Activated gamma-delta T cell treated with Interleukin-2 at 50 U/mL for 16 hours (primary cell): Measurements from ENCODE around the gene NSL1.
"Not testable (repeated sequence)": the region's sequence is repeated elsewhere in the genome, so short reads cannot be mapped to it uniquely, and the experiment has no call there.

ENCODE experiments used
- DNase-seq: peaks from one replicate; pipeline ENCODE4 v3.0.0-alpha.2; 2020

NSL1 gene

DNA sequence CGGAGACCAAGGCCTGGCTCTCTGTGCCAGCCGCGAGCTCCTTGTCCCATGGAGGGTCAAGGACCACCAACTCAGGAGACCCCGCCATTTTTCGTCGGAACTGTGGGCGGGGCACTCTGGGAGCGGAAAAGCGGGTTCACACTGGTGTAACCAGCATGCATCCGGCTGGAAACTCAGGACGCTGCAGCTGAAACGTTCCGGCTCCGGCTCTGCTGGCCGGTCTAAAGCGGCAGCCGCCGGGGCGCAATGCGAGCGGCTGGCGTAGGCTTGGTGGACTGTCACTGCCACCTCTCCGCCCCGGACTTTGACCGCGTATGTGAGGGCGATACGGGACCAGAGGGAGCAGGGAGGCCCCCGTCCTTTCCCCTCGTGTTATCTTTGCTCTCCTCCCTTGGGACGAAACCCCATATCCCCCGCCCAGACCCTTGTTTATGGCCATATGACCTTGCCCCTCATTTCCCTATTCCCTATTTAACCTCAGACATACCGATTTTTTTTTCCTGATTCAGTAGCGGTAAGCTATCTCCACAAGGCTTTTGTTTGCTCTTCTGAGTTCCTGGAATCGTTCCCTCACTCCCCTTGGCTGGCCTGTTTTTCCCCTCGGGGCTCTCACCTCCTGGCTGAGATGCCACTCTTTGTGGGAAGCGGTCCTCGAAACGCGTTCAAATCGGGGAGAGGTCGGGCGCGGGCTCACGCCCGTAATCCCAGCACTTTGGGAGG, at the start of gene NSL1, which contains the start of gene TATDN3:
TSS of gene NSL1 (minus strand) at position 102 of the 720 bp plus-strand sequence. CDS start at position 88, 14 bp downstream.
TSS of gene TATDN3 (plus strand) at position 219 of the 720 bp plus-strand sequence. CDS start at position 247, 28 bp downstream.
- peak; percentile 96 for DNase-seq

DNA sequence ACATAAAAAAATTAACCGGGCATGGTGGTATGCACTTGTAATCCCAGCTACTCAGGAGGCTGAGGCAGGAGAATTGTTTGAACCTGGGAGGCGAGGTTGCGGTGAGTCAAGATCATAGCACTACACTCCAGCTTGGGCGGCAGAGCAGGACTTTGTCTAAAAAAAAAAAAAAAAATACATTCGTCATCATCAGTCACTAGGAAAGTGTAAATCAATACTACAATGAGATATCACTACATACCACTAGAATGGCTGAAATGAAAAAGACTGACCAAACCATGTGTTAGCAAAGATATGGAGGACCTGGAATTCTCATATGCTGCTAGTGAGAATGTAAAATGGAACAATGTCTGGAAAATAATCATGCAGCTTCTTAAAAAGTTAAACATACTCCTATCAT, 46.6 kb upstream of the NSL1 start:
- DNase-seq: no peak

DNA sequence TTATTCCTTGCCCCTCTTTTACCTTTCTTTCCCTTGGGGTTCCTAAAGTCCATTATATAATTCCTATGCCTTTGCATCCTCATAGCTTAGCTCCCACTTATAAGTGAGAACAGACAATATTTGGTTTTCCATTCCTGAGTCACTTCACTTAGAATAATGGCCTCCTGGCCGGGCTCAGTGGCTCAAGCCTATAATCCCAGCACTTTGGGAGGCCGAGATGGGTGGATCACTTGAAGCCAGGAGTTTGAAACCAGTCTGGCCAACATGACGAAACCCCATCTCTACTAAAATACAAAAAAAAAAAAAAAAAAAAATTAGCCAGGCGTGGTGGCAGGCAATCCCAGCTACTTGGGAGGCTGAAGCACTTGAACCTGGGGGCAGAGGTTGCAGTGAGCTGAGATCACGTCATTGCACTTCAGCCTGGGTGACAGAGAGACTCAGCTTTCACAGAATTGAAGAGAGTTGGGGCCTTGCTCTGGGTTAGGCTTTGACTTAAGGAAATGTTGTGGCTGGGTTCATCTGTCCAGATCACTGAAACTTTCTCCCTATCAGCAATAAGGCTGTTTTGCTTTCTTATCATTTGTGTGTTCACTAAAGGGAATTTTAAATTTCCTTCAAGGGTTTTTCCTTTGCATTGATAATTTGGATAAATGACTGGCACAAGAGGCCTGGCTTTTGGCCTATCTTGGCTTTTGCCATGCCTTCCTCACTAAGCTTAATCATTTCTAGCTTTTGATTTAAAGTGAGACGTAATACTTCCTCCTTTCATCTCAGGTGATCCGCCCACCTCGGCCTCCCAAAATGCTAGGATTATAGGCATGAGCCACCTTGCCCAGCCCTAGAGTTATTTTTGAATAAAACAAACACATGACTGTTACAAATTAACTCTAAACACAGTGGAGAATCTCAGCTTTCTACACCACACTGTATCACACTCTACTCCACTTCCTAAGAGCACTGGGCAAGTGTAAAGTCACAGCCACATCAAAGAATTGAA, 41.9 kb upstream of the NSL1 start:
- not testable (repeated sequence) for DNase-seq

DNA sequence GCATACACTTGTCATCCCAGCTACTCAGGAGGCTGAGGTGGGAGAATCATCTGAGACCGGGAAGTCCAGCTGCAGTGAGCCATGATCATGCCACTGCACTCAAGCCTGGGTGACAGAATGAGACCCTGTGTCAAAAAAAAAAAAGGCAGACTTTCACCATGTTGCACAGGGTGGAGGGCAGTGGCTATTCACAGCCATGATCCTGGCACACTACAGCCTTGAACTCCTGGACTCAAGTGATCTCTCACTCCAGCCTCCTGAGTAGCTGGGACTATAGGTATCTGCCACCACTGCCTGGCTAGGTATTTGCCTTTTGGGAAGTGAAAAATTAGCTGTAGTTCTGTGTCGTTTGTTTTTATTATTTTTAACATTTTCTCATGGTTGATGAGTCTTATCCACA, 36.8 kb upstream of the NSL1 start:
- no peak for DNase-seq

DNA sequence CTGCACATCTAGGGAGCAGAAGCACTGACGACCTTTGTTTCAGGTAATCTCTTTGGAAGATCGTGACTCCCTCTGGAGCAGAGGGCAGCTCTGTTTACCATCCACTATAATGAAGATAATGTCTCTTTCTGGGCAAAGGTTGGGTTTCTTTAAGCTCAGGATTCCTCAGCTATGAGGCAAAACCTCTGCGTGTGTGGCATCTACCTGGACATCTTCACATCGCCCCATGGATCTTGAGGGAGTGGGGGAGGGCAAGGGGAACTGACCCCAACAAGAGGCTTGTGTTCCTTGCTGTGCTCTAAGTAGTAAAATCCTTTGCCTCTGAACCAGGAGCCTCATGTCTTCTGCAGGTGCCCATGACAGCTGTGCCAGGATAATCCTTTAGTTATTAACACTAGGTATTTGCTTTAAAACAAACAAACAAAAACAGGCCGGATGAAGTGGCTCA, 36.3 kb upstream of the NSL1 start:
- DNase-seq: no peak

- DNase-seq: no peak
Measured at GRCh38 chr1:212827171-212827776, 35.7 kb upstream of the NSL1 start.

- no peak for DNase-seq
Measured at GRCh38 chr1:212825798-212826452, 34.3 kb upstream of the NSL1 start.

GRCh38 chr1:212824201-212824600, 32.6 kb upstream of the NSL1 start:
- DNase-seq: no peak

GRCh38 chr1:212822956-212823355, 31.4 kb upstream of the NSL1 start:
- DNase-seq: no peak

DNA sequence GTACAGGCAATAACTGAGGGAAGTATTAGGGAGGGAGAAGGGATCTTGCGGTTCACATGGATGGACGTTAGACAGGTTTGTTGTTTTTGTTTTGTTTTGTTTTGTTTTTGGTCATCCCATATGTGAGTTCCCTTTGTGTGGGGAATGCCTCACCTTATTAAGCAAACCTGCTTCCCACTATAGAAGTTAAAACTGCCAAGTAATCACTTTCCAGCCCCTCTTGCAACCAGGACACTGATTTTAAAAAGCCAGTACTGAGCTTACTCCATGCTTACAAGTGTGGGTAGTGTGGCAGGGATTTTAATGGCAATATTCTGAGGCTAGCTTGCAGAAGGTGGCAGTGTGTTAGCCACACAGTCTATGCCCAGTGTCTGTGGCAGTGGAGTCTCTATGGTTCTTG, 29.4 kb upstream of the NSL1 start:
- DNase-seq: no peak

- DNase-seq: no peak
Measured at GRCh38 chr1:212819726-212820125, 28.1 kb upstream of the NSL1 start.

DNA sequence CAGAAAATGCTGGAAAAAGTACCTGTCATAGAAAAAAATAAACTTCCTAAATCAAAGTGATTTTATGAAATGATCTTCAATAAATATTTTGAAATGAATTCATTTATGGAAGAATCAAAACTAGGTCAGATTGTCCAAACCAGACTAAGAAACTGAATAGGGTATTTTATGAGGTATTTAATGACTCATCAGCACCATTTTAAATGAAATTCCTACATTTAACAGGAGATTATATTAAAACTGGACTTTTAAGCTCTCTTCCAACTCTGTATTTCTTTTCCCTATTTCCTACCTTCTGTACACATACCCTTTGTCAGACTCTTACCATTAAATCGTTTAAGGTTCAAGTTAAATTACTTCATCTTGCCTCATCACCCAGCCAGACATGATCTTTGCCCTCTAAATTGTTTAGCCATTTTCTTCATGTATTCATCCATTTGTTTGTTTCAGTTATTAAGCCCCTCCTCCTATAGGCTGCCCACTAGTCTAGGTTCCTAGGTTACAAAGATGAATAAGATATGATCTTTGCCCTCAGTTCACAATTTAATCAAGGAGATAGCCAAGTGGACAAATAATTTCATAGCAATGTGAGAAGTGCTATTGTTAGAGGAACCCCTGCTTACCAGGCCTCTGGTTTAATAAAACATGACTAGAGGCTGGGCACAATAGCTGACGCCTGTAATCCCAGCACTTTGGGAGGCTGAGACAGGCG, 25.1 kb upstream of the NSL1 start:
- no peak for DNase-seq

DNA sequence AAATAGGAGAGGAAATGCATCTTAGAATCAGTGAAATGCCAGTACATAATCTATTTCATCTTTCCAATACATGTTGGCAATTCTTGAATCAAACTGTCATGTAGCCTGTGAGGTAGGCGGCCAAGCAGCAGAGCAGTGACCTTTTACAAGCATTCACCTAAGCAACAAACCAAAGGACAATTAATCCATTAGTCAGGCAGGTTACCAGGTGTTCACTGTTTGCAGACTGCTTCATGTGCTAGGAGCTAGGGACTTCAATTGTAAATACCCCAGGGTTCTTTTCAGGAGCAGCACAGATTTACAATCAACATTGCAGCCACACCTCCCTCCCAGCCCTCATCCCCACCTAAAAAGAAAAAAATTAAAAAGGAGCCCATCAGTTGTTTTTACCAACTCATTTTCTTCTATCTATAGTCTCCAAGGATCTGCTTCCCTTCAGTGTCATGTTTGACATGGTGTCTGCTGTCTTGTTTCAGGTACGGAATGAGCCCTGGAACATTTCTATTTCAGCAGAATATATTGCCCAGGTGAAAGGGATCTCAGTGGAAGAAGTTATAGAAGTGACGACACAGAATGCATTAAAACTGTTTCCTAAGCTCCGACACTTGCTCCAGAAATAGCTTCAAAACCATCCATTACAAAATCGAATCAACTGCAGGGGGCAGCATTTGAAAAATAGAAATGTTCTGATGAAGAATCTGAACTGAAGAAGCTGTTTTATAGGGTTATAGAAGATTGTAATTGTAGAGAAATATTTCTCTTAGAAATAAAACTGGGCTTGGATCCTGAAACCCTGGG, 23.2 kb upstream of the NSL1 start:
- DNase-seq: no peak

GRCh38 chr1:212805767-212806166, 14.2 kb upstream of the NSL1 start:
- no peak for DNase-seq

DNA sequence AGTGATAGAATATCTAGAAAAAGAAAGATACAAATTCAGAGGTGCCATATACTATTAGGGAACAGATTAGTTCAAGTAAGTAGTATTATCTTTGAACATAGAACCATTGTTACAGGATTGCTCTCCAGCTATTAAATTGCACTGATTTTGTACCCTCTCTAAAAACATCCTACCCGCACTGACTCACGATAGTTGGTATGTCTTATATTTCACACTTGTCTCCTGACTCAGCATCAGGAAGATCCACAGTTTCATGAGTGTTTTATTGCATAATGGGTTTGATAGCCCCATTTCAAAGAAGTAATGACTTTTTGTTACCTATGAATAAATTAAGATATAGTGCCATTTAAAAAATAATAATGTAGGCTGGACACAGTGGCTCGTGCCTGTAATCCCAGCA, 6.1 kb upstream of the NSL1 start:
- DNase-seq: no peak

- DNase-seq: no peak
Measured at GRCh38 chr1:212794561-212795014, 3.0 kb upstream of the NSL1 start.

DNA sequence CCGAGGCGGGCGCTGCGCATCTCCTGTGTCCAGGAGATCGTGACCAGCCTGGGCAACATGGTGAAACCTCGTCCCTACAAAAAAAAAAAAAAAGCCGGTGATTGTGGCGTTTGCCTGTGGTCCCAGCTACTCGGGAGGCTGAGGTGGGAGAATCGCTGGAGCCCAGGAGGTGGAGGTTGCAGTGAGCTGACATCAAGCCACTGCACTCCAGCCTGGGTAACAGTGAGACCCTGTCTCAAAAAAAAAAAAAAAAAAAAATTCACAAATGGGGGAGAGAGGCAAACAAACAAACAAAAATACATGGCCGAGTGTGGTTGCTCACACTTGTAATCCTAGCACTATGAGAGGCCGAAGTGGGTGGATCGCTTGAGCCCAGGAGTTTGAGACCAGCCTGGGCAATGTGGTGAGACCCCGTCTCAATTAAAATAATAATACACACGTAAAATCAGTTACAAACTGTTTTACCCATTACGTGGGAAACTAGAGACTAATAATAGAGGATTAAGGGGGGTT, 875 bp upstream of the NSL1 start:
- DNase-seq: no peak

GRCh38 chr1:212791261-212791675, 309 bp downstream of the NSL1 start:
- no peak for DNase-seq

DNA sequence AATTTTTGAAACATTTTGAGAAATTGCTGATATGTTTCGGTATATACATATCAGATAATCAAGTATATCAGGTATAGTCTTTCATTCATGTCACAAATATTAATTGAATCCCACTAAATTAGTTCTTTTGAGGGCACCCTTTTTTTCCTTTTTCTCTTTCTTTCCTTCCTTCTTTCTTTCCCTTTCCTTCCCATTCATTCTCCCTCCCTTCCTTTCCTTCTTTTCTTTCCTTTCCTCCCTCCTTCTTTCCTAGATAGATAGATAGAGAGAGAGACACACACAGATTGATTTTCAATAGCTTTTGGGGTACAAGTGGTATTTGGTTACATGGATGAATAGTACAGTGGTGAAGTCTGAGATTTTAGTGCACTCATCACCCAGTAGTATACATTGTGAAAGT, 5.7 kb downstream of the NSL1 start:
- DNase-seq: no peak

DNA sequence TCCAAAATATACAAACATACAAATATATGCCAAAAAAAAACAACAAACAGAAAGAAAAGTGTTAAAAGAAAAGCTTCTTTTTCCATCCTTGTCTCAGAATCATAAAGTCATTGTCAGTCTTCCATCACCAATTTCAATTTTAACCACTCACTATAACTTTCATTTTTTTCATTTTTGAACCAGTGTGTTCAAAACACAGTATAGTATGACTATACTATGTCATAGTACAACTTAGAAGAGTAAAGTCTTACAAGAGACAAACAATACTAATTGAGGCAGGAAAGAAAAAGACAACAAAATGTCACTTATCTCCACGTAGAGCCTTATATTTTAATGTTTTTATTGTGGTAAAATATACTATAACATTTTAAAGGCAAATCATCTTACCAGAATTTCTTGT, 7.6 kb downstream of the NSL1 start:
- DNase-seq: no peak
